Natural killer cell treated with Interleukin-12 subunit alpha and Interleukin-12 subunit beta and Interleukin-15 and Interleukin-18, amount 100 ng/mL, for 72 hours (primary cell): ENCODE results near the gene ASAH2B. TPM values are rescaled to one million over a fixed set of nuclear protein-coding genes. Genes with fewer than 3 reads are reported as not detected.

Source experiments
- total RNA-seq, 2 donors: library from RNA; stranded (reverse); gene quantifications; one replicate each; pipeline ENCODE4 v1.2.3, GENCODE V29; 2022

Gene ASAH2B
- total RNA-seq, 2 donors from 2014 or later = 3.4 to 5.2 TPM

Other genes with a start within 250 kb of the ASAH2B start
- 10 to 100 TPM; 31.6 to 49.0 TPM for gene SGMS1, start 116.0 kb upstream of the ASAH2B start, total RNA-seq
- gene A1CF, start 145.7 kb downstream of the ASAH2B start, total RNA-seq = not detected